Nucleus accumbens (tissue), 56 donors: Measurements from ENCODE around the gene ARMC3.
"Not testable (repeated sequence)": the region's sequence is repeated elsewhere in the genome, so short reads cannot be mapped to it uniquely, and the experiment has no call there.

Experiments
- DNase-seq, 56 donors: peaks; one replicate each; lab custom pipeline; 2025; lab: John Stamatoyannopoulos, UW

The ARMC3 gene

DNA sequence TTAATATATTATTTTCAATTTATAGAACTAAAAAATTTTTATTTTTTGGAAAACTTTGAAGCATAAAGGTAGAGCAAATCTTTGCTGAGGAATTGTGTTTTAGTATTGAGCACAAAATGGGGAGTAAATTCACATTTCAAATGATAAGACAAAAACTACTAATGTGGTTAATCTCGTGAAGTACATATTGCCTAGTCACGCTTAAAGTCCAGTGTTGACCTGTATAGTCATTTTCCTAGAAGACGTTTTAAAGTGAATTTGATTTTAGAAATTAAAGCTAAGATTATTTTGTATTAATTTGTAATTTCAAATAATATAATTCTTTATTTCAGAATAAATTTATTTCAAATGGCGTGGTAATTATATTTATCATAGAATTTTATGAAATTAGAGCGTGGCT is 110.3 kb downstream of the ARMC3 start:
- no peak for DNase-seq

DNA sequence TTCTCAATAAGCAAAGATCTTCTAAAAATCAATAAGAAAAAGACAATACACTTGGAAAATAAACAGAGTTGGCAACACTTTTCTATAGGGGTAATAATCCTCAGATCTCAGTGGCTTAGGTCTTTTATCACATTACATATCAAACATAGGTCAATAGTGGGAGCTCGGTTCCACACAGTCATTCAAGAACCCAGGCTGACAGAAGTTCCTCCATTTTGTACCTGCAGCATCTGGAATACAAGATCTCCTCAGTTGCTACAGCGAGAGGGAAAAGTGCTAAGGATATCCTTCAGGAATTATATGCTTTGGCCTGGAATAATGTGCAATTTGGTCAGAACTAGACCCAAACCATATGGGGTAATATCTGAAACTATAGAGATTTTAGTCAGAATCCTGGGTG is 112.1 kb downstream of the ARMC3 start:
- DNase-seq: no peak

- DNase-seq: no peak
Measured at GRCh38 chr10:23046027-23046426, 118.2 kb downstream of the ARMC3 start.

GRCh38 chr10:23047201-23048050 is 119.6 kb downstream of the ARMC3 start:
- no peak for DNase-seq

GRCh38 chr10:23048191-23048590 is 120.3 kb downstream of the ARMC3 start:
- DNase-seq: no peak

DNA sequence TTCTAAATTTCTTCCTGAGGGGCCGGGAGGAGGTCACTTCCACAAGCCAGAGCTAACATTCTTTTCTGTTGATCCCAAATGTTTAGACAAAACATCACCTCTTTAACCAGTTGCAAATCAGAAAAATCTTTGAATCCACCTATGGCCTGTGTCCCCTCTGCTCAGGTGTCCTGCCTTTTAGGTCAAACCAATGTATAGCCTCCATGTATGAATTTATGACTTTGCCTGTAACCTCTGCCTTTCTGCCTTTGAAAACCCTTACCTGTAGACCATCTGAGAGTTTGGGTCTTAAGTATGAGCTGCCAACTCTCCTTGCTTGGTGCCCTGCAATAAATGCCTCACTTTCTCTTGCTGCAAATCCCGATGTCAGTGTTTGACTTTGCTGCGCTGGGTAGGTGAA is 123.4 kb downstream of the ARMC3 start:
- DNase-seq: no peak

DNA sequence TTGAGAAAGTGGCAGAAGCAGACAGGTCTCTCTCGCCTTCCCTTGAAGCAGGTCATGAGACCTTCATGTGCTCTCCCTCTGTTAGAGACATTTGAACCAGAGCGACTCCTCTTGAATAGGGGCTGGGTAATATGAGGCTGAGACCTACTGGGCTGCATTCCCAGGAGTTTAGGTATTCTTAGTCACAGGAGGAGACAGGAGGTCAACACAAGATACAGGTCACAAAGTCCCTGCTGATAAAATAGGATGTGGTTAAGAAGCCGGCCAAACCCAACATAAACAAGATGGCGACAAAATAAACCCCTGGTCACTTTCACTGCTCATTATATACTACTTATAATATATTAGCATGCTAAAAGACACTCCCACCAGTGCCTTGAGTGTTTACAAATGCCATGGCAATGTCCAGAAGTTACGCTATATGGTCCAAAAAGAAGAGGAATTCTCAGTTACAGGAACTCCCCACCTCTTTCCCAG is 124.0 kb downstream of the ARMC3 start:
- no peak for DNase-seq

DNA sequence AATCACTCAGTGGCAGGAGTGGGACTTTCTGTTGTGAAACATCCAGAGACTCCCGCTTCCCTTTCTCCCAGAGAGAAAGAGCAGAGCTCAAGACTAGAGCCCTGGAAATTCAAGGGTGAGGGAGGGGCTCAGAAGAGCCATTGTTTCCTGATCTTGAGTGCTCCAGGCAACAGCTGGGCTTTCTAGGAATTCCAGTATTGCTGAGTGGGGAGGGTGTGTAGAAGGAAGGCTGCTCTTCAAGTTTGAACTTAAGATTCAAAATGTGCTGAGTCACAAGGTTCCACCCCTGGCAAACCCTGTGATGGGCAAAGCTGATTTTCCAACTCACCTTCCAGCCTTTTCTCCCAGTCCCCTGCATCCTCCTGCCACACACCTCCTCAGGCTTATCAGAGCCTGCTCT is 125.2 kb downstream of the ARMC3 start:
- DNase-seq: no peak

- no peak for DNase-seq
Measured at GRCh38 chr10:23055424-23056185, 127.8 kb downstream of the ARMC3 start.

DNA sequence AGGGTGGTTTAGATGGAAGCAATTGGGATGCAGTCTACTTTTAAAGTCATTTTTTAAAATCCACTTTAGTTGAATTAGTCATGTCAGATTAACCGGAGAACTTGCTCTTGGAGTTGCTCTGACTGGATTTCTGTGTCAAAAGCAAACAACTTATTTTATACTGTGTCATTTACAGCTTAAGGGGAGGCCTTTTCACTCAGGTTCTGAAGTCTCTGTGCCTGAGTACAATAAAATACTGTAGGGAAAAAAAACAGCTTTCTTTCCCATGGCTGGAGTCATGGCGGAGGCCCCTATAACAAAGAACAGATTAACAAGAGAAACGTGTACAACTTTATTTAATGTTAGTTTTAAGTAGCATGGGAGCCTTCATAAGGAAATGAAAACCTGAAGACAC is 128.3 kb downstream of the ARMC3 start:
- DNase-seq: no peak

DNA sequence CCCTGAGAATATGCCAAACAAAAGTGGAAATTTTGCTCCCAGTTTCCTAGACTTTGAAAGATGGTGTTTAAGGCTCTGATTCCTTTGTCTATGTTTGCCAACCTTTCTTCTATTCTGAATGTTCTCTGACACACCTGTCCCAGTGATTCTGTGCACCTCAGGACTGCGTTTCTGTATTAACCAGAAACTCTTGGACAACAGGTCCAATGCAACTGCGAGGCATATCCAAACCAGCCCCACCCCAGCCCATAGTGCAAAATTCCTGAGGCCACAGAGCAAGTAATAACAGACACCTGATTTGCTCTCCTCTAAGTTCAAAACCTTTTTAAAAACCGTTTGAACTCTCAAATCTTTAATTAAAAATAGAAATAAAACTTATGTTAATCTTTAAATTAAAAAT is 130.5 kb downstream of the ARMC3 start:
- no peak for DNase-seq

DNA sequence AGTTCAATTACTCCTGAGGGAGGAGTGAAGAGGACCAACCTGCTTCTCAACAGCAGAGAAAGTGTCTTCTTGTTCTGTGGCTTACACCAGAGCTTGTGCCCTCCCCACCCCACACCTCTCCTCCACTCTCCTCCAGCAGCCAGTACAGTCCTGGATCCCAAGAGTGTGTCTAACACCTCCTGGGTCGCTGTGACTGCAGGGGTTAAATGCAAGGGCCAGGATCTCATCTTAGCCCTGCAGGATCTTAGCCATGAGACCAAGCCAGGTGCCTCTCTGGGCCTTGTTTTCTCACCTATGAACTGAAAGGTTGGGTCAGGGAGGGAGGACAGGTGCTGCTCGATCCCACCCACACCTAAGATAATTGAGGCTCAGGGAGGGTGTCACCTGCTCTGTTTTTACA is 133.1 kb downstream of the ARMC3 start:
- DNase-seq: no peak

DNA sequence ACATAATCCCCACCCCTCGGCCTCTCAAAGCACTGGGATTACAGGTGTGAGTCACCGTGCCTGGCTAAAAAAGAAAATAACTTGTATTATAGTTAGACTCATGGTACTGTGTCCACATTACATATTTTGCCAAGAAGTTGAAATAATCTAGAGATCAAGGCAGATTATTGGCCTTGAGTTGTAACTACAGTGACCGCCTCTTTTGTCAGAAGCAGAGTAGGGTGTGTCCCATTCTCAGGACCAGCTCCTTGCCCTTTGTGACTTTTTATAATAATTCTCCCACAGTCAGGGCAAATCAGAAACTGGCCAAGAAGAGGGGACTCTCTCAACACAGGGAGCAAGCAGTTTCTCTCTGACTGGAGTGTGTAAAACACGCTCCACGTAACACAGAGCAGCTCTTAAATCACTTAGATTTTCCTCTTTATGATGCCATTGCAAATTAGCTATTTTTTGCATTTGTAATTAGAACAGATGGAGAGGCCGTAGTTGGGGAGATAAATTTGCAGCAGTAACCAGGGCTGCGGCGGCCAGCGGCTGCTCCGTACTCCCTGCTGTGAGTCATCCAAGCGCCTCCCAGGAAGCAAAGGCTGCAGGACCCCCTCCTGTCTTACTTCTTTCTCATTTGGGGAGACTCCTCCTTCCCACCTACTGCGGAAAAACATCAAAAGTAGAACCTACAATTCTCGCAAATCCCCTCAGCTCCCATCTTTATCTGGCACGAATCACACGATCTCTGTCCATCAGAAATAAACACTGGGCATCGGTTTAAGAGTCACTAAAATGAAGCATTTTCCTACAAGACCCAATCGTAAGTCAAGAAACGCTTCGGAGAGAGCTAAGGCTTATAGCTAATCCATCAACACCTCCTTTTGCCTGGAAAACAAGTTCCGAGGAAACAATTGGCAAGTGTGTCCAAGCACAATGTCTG is 135.5 kb downstream of the ARMC3 start:
- DNase-seq: peak in 5 of 56 donors; percentile 5 to 47 (median 24)

DNA sequence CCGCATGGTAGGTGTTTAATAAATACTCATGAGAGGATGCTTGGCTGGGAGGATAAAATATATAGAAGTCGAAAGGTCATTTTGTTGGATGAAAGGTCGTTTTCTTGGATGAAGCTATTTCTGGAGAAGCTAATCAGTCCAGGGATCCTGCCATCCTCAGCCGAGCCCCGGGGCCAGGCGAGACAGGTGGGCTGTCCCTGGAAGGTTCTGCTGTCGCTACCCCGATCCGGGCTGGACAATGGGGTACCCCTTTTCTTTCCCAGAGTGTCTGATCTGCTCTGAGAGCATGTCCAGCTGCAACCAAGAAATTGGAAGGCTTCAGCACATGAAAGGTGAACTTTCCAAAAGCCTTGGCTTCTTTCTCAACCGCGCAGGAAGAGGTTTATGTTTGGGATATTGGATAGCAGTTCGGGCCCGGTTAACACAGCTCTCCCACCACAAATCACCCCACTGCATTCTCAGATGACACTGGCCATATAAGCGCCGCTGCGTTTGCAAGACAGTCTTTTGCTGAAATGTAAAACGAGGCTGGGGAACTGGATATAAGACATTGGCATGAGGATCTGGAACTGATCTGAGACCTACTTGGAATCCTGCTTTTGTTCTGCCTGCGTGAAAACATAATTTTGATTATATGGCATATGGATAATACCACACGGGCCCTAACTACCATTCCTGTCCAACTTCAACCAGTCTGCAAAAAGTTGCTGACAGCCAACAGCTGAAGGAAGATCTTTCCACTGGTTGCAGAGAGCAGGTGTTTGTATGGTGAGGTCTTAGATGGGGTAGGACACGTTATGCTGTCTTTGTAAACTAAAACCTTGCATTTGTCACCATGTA is 136.3 kb downstream of the ARMC3 start:
- no peak for DNase-seq

GRCh38 chr10:23064813-23065114 is 136.9 kb downstream of the ARMC3 start:
- DNase-seq: not testable (repeated sequence)

- peak in 55 of 56 donors; percentile 13 to 91 (median 81) for DNase-seq
Measured at GRCh38 chr10:23065181-23065948, 137.5 kb downstream of the ARMC3 start.

DNA sequence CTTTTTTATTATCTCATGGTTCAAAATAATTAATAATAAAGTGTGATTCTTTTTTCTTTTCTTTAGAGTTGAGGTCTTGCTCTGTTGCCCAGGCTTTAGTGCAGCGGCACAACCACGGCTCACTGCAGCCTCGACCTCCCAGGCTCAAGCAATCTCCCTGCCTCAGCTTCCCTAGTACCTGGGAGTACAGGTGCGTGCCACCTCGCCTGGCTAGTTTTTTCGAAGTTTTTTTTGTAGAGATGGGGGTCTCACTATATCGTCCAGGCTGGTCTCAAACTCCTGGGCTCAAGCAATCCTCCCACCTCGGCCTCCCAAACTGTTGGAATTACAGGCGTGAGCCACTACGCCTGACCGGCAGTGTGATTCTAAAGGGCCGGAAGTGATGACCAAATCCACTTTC is 139.5 kb downstream of the ARMC3 start:
- DNase-seq: no peak

GRCh38 chr10:23067939-23068775 is 140.3 kb downstream of the ARMC3 start:
- DNase-seq: peak in 53 of 56 donors; percentile 4 to 92 (median 55)
